ENCODE results near the gene PRICKLE1.

- TF ChIP-seq ZNF133 (CRISPR knock-in tag; IDR thresholded peaks at IDR 0.05) (no peak), ZBTB11 (CRISPR knock-in tag; IDR thresholded peaks at IDR 0.05) (no peak), JUND (IDR thresholded peaks at IDR 0.05; ENCODE audit: borderline replicate concordance, low read depth, low read length) (no peak), JUND (tag; IDR thresholded peaks at IDR 0.05; ENCODE audit: borderline replicate concordance, low read depth, low read length) (no peak), STAT6 (CRISPR knock-in tag; IDR thresholded peaks at IDR 0.05) (no peak), MNT (conservative IDR thresholded peaks at IDR 0.05) (no peak), ZFX (CRISPR knock-in tag; IDR thresholded peaks at IDR 0.05) (no peak), MYC (IDR thresholded peaks at IDR 0.05; ENCODE audit: low read depth, low read length) (no peak), MYC (CRISPR knock-in tag; IDR thresholded peaks at IDR 0.05; ENCODE audit: borderline replicate concordance, low read depth) (no peak), CREB1 (IDR thresholded peaks at IDR 0.05) (no peak), CREB1 (CRISPR knock-in tag; IDR thresholded peaks at IDR 0.05) (no peak), MTA2 (IDR thresholded peaks at IDR 0.05; ENCODE audit: low read depth) (no peak), CTCF (IDR thresholded peaks at IDR 0.05 in 2 of 3, conservative IDR thresholded peaks at IDR 0.05 in 1 of 3; ENCODE audit: insufficient read depth in 2 of 3, low read depth in 1 of 3, low read length in 3 of 3) (no peak), NR1H2 (CRISPR knock-in tag; IDR thresholded peaks at IDR 0.05) (no peak)
Measured at GRCh38 chr12:42584651-42585111, 4.9 kb downstream of the PRICKLE1 start.
